ENCODE data around the gene PLEKHA4. TPM values are rescaled to one million over a fixed set of nuclear protein-coding genes. Genes with fewer than 3 reads are reported as not detected.
"Not testable (repeated sequence)": the region's sequence is repeated elsewhere in the genome, so short reads cannot be mapped to it uniquely, and the experiment has no call there.

Gene PLEKHA4
- total RNA-seq, 1 experiment from 2014 or later: 11.5 TPM

GRCh38 chr19:48871471-48872181, 3.2 kb upstream of the PLEKHA4 start:
- DNase-seq (ENCODE audit: low read depth); in situ Hi-C loops (cut with HindIII; ENCODE audit: low pct_unique_long_range_greater_than_20kb, low sequenced_read_pairs): not testable (repeated sequence)

GRCh38 chr19:48870048-48870447, 1.6 kb upstream of the PLEKHA4 start:
- DNase-seq (ENCODE audit: low read depth): no peak
- in situ Hi-C loops (cut with HindIII; ENCODE audit: low pct_unique_long_range_greater_than_20kb, low sequenced_read_pairs): no loop called here

GRCh38 chr19:48867746-48868113, 687 bp downstream of the PLEKHA4 start:
- no peak for DNase-seq (ENCODE audit: low read depth)
- in situ Hi-C loops (cut with HindIII; ENCODE audit: low pct_unique_long_range_greater_than_20kb, low sequenced_read_pairs): no loop called here

- DNase-seq (ENCODE audit: low read depth): no peak
- in situ Hi-C loops (cut with HindIII; ENCODE audit: low pct_unique_long_range_greater_than_20kb, low sequenced_read_pairs): no loop called here
Measured at GRCh38 chr19:48867123-48867745, 1.2 kb downstream of the PLEKHA4 start.

- in situ Hi-C loops (cut with HindIII; ENCODE audit: low pct_unique_long_range_greater_than_20kb, low sequenced_read_pairs): no loop called here
Measured at GRCh38 chr19:48866692-48867091, 1.7 kb downstream of the PLEKHA4 start.

GRCh38 chr19:48862827-48863226, 5.6 kb downstream of the PLEKHA4 start:
- in situ Hi-C loops (cut with HindIII; ENCODE audit: low pct_unique_long_range_greater_than_20kb, low sequenced_read_pairs): no loop called here
- no peak for DNase-seq (ENCODE audit: low read depth)

More at GRCh38 chr19:48866692-48867091, 1.7 kb downstream of the PLEKHA4 start:
- no peak for DNase-seq (ENCODE audit: low read depth)

GRCh38 chr19:48861313-48861712, 7.1 kb downstream of the PLEKHA4 start:
- DNase-seq (ENCODE audit: low read depth): no peak
- in situ Hi-C loops (cut with HindIII; ENCODE audit: low pct_unique_long_range_greater_than_20kb, low sequenced_read_pairs): no loop called here

GRCh38 chr19:48859711-48860572, 8.5 kb downstream of the PLEKHA4 start:
- in situ Hi-C loops (cut with HindIII; ENCODE audit: low pct_unique_long_range_greater_than_20kb, low sequenced_read_pairs): no loop called here
- no peak for DNase-seq (ENCODE audit: low read depth)

- in situ Hi-C loops (cut with HindIII; ENCODE audit: low pct_unique_long_range_greater_than_20kb, low sequenced_read_pairs): no loop called here
- no peak for DNase-seq (ENCODE audit: low read depth)
Measured at GRCh38 chr19:48858984-48859710, 9.3 kb downstream of the PLEKHA4 start.

GRCh38 chr19:48856921-48857320, 11.5 kb downstream of the PLEKHA4 start:
- in situ Hi-C loops (cut with HindIII; ENCODE audit: low pct_unique_long_range_greater_than_20kb, low sequenced_read_pairs): no loop called here
- DNase-seq (ENCODE audit: low read depth): no peak

GRCh38 chr19:48854103-48854502, 14.3 kb downstream of the PLEKHA4 start:
- in situ Hi-C loops (cut with HindIII; ENCODE audit: low pct_unique_long_range_greater_than_20kb, low sequenced_read_pairs): no loop called here
- DNase-seq (ENCODE audit: low read depth): peak; percentile 56

- DNase-seq (ENCODE audit: low read depth): no peak
- in situ Hi-C loops (cut with HindIII; ENCODE audit: low pct_unique_long_range_greater_than_20kb, low sequenced_read_pairs): no loop called here
Measured at GRCh38 chr19:48853483-48853882, 14.9 kb downstream of the PLEKHA4 start.

GRCh38 chr19:48852292-48852691, 16.1 kb downstream of the PLEKHA4 start:
- in situ Hi-C loops (cut with HindIII; ENCODE audit: low pct_unique_long_range_greater_than_20kb, low sequenced_read_pairs): no loop called here
- DNase-seq (ENCODE audit: low read depth): no peak

GRCh38 chr19:48846659-48847058, 21.8 kb downstream of the PLEKHA4 start:
- DNase-seq (ENCODE audit: low read depth); in situ Hi-C loops (cut with HindIII; ENCODE audit: low pct_unique_long_range_greater_than_20kb, low sequenced_read_pairs): not testable (repeated sequence)

- in situ Hi-C loops (cut with HindIII; ENCODE audit: low pct_unique_long_range_greater_than_20kb, low sequenced_read_pairs): no loop called here
- DNase-seq (ENCODE audit: low read depth): no peak
Measured at GRCh38 chr19:48845384-48845783, 23.0 kb downstream of the PLEKHA4 start.

GRCh38 chr19:48844472-48844871, 23.9 kb downstream of the PLEKHA4 start:
- in situ Hi-C loops (cut with HindIII; ENCODE audit: low pct_unique_long_range_greater_than_20kb, low sequenced_read_pairs): no loop called here
- peak; percentile 76 for DNase-seq (ENCODE audit: low read depth)

- in situ Hi-C loops (cut with HindIII; ENCODE audit: low pct_unique_long_range_greater_than_20kb, low sequenced_read_pairs): no loop called here
- DNase-seq (ENCODE audit: low read depth): peak; percentile 66
Measured at GRCh38 chr19:48842789-48843162, 25.6 kb downstream of the PLEKHA4 start.

GRCh38 chr19:48841571-48841970, 26.8 kb downstream of the PLEKHA4 start:
- no peak for DNase-seq (ENCODE audit: low read depth)
- in situ Hi-C loops (cut with HindIII; ENCODE audit: low pct_unique_long_range_greater_than_20kb, low sequenced_read_pairs): no loop called here

Measured in Caki2 (cell line).